Neural progenitor cell (in vitro differentiated cells): Measurements from ENCODE around the gene UAP1L1. TPM values are rescaled to one million over a fixed set of nuclear protein-coding genes. Genes with fewer than 3 reads are reported as not detected.

Experiments
- DNase-seq: peaks from one replicate; pipeline ENCODE4 v3.0.0-alpha.2; 2016; ENCODE audit warnings: low spot score
- H2AFZ ChIP-seq: fragments of 200-600 bp; sonication (generic); replicated peaks from 2 replicates; pipeline ENCODE4 v1.6.1; 2016; ENCODE audit warnings: antibody characterized with exemption
- H3F3A ChIP-seq: fragments of 200-600 bp; sonication (generic); 2 replicates; pipeline ENCODE4 v1.6.1; 2016; ENCODE audit warnings: antibody characterized with exemption, low read depth
- H3K27ac ChIP-seq: fragments of 200-600 bp; sonication (generic); 2 replicates; pipeline ENCODE4 v1.5.1; 2016; ENCODE audit warnings: mild to moderate bottlenecking
- H3K27me3 ChIP-seq: fragments of 200-600 bp; sonication (generic); 2 replicates; pipeline ENCODE4 v1.6.1; 2016; ENCODE audit warnings: mild to moderate bottlenecking, moderate library complexity
- H3K36me3 ChIP-seq: fragments of 200-600 bp; sonication (generic); 2 replicates; pipeline ENCODE4 v1.5.1; 2016
- H3K4me1 ChIP-seq: fragments of 200-600 bp; sonication (generic); 2 replicates; pipeline ENCODE4 v1.6.1; 2016; ENCODE audit warnings: mixed run types
- H3K4me2 ChIP-seq: fragments of 200-600 bp; sonication (generic); 2 replicates; pipeline ENCODE4 v1.6.1; 2016
- H3K4me3 ChIP-seq: fragments of 200-600 bp; sonication (generic); 2 replicates; pipeline ENCODE4 v1.5.1; 2016
- H3K79me2 ChIP-seq: fragments of 200-600 bp; sonication (generic); 2 replicates; pipeline ENCODE4 v1.6.1; 2016; ENCODE audit warnings: low read depth
- H3K9ac ChIP-seq: fragments of 200-600 bp; sonication (generic); 2 replicates; pipeline ENCODE4 v1.6.1; 2016
- H3K9me3 ChIP-seq: fragments of 200-600 bp; sonication (generic); 2 replicates; pipeline ENCODE4 v1.5.1; 2016; ENCODE audit warnings: low read depth
- H4K20me1 ChIP-seq: fragments of 200-600 bp; sonication (generic); 2 replicates; pipeline ENCODE4 v1.6.1; 2016; ENCODE audit warnings: low read depth
- H3K27ac Mint-ChIP-seq: 3 replicates; pipeline ENCODE4 v1.8.0; 2021; ENCODE audit warnings: mixed read lengths
- H3K27me3 Mint-ChIP-seq: 2 replicates; pipeline ENCODE4 v1.8.0; 2022; ENCODE audit warnings: low read depth, mild to moderate bottlenecking, inconsistent platforms, moderate library complexity, mixed read lengths; ENCODE audit not compliant: insufficient read depth
- H3K36me3 Mint-ChIP-seq: 3 replicates; pipeline ENCODE4 v1.8.0; 2021; ENCODE audit warnings: mixed read lengths
- H3K4me1 Mint-ChIP-seq: 3 replicates; pipeline ENCODE4 v1.8.0; 2021; ENCODE audit warnings: mixed read lengths
- H3K4me3 Mint-ChIP-seq: 3 replicates; pipeline ENCODE4 v1.8.0; 2021; ENCODE audit warnings: mild to moderate bottlenecking, moderate library complexity, mixed read lengths
- H3K9me3 Mint-ChIP-seq: 3 replicates; pipeline ENCODE4 v1.8.0; 2020; ENCODE audit warnings: mixed read lengths
- CTCF ChIP-seq: fragments of 200-600 bp; sonication (generic); IDR thresholded peaks from 2 replicates; pipeline ENCODE4 v1.5.1; 2017; ENCODE audit warnings: antibody characterized with exemption, mild to moderate bottlenecking
- EZH2 ChIP-seq: fragments of 200-600 bp; sonication (generic); IDR thresholded peaks from 2 replicates; pipeline ENCODE4 v1.6.1; 2017; ENCODE audit warnings: antibody characterized with exemption, mild to moderate bottlenecking, moderate library complexity
- EZH2phosphoT487 ChIP-seq: fragments of 200-600 bp; sonication (generic); IDR thresholded peaks from 2 replicates; pipeline ENCODE4 v1.6.1; 2017; ENCODE audit warnings: antibody characterized with exemption
- total RNA-seq: library from RNA; depleted of rRNA; stranded (reverse); fragments of >200 nt; gene quantifications from 2 replicates; pipeline ENCODE4 v1.2.3, GENCODE V29; 2015; ENCODE audit warnings: low replicate concordance

Gene UAP1L1
- total RNA-seq, 1 donor from 2014 or later, result 0.51 TPM

- no peaks in the 10 kb centered on the region for H3K9me3 Mint-ChIP-seq
- H3K27me3 ChIP-seq, result peaks cover 2% of the 10 kb centered on the region
- TF ChIP-seq EZH2phosphoT487, result no peak
- TF ChIP-seq CTCF, result no peak
- no peak for TF ChIP-seq EZH2
- H3K4me3 ChIP-seq, result no peak overlapping the region
- H3K4me1 ChIP-seq, result no peaks in the 10 kb centered on the region
- H3K4me3 Mint-ChIP-seq, result no peak overlapping the region
- no peaks in the 10 kb centered on the region for H3K9me3 ChIP-seq
- H3F3A ChIP-seq, result peaks cover 6% of the 10 kb centered on the region
- H3K27me3 Mint-ChIP-seq, result no peaks in the 10 kb centered on the region
- H3K27ac ChIP-seq, result no peak overlapping the region
- DNase-seq, result no peak
- H4K20me1 ChIP-seq, result peaks cover 17% of the 10 kb centered on the region
- no peaks in the 10 kb centered on the region for H3K36me3 Mint-ChIP-seq
- H3K27ac Mint-ChIP-seq, result no peak overlapping the region
- H2AFZ ChIP-seq, result no peak overlapping the region
- H3K9ac ChIP-seq, result no peak overlapping the region
- H3K79me2 ChIP-seq, result no peaks in the 10 kb centered on the region
- no peaks in the 10 kb centered on the region for H3K36me3 ChIP-seq
- H3K4me1 Mint-ChIP-seq, result no peaks in the 10 kb centered on the region
- no peak overlapping the region for H3K4me2 ChIP-seq
Observed at GRCh38 chr9:137038916-137039315, 38.4 kb upstream of the UAP1L1 start.

GRCh38 chr9:137039611-137040366 lies 37.5 kb upstream of the UAP1L1 start:
- Histone ChIP-seq H3K27ac (no peak overlapping the region), H3K27me3 (peaks cover 11% of the 10 kb centered on the region), H4K20me1 (peaks cover 26% of the 10 kb centered on the region), H3K9me3 (no peaks in the 10 kb centered on the region), H3K9ac (no peak overlapping the region), H3K4me2 (no peak overlapping the region), H3K4me3 (no peak overlapping the region), H3F3A (peaks cover 5% of the 10 kb centered on the region), H3K4me1 (peaks cover under 1% of the 10 kb centered on the region), H3K79me2 (no peaks in the 10 kb centered on the region), H3K36me3 (no peaks in the 10 kb centered on the region), H2AFZ (no peak overlapping the region)
- Mint-ChIP-seq H3K27me3 (peaks cover 1% of the 10 kb centered on the region), H3K4me3 (no peak overlapping the region), H3K36me3 (no peaks in the 10 kb centered on the region), H3K9me3 (no peaks in the 10 kb centered on the region), H3K27ac (no peak overlapping the region), H3K4me1 (peaks cover 2% of the 10 kb centered on the region)
- DNase-seq, result no peak
- no peak for TF ChIP-seq EZH2phosphoT487

GRCh38 chr9:137040568-137040967 lies 36.7 kb upstream of the UAP1L1 start:
- H3K4me3 Mint-ChIP-seq, result no peak overlapping the region

More at GRCh38 chr9:137040568-137040967, 36.7 kb upstream of the UAP1L1 start:
- Histone ChIP-seq H3K27ac (no peak overlapping the region), H4K20me1 (peaks cover 32% of the 10 kb centered on the region), H3K4me1 (peaks cover 6% of the 10 kb centered on the region), H3F3A (peaks cover 5% of the 10 kb centered on the region), H3K27me3 (peaks cover 19% of the 10 kb centered on the region), H2AFZ (no peak overlapping the region), H3K9ac (no peak overlapping the region), H3K4me3 (no peak overlapping the region), H3K79me2 (no peaks in the 10 kb centered on the region), H3K4me2 (no peak overlapping the region), H3K36me3 (no peaks in the 10 kb centered on the region), H3K9me3 (no peaks in the 10 kb centered on the region)
- DNase-seq, result no peak
- H3K9me3 Mint-ChIP-seq, result no peaks in the 10 kb centered on the region
- no peak for TF ChIP-seq CTCF
- no peak for TF ChIP-seq EZH2
- TF ChIP-seq EZH2phosphoT487, result no peak
- H3K36me3 Mint-ChIP-seq, result no peaks in the 10 kb centered on the region
- no peak overlapping the region for H3K27ac Mint-ChIP-seq
- peaks cover 4% of the 10 kb centered on the region for H3K4me1 Mint-ChIP-seq
- peaks cover 5% of the 10 kb centered on the region for H3K27me3 Mint-ChIP-seq
